Rectal smooth muscle tissue (tissue), 1 donor: ENCODE measurements around the gene RNF151.

Source experiments
- H3K27ac ChIP-seq: one replicate; pipeline ENCODE4 v1.7.0; 2013; ENCODE audit warnings: low read depth, low read length, inconsistent platforms
- H3K27me3 ChIP-seq: one replicate; pipeline ENCODE4 v1.7.0; 2013; ENCODE audit warnings: low read length; ENCODE audit not compliant: control insufficient read depth, insufficient read depth
- H3K36me3 ChIP-seq: one replicate; pipeline ENCODE4 v1.7.0; 2013; ENCODE audit warnings: low read length; ENCODE audit not compliant: control insufficient read depth, insufficient read depth
- H3K4me1 ChIP-seq: one replicate; pipeline ENCODE4 v1.7.0; 2013; ENCODE audit warnings: low read length; ENCODE audit not compliant: control insufficient read depth, insufficient read depth
- H3K4me3 ChIP-seq: one replicate; pipeline ENCODE4 v1.7.0; 2013; ENCODE audit warnings: low read length
- H3K9ac ChIP-seq: one replicate; pipeline ENCODE4 v1.7.0; 2013; ENCODE audit warnings: low read length

The RNF151 gene

DNA sequence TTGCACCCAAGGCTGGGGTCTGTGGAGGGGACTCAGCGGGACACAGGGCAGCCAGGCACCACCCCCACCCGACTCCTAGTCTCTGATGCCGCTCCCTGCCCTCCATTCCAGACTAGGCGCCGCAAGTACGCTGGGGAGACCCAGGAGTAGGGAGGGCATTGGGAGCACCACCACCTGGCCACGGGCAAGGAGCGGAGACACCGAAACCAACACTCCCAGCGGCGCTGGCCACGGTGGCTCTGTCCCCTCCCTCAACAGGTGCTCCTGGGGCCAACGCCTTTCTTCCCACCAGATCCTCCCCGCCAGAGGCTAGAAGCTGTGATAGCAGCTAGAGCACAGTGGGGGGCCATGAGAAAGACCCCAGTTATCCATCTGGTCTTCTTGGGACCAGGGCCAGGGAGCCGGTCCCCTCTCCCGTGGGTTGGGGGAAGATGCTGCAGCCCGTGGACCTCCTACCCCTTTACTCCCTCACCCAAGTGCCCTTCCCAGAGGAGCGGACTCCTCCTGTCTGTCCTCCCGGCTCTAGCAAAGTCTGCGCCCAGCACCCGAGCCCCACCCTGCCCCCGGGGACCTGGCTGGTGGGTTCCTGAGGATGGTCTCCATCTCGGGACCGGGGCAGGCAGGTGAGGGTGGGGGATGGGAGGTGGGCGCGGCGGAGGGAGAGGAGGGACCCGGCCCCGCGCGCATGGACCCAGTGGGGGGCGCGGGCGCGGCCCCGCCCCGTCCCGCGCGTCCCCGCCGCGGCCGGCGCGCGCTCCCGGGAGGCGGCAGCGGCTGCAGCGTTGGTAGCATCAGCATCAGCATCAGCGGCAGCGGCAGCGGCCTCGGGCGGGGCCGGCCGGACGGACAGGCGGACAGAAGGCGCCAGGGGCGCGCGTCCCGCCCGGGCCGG, 22.8 kb downstream of the RNF151 start, which contains the start of gene SYNGR3:
Gene SYNGR3, plus strand, starts transcription at position 762 of the 892 bp plus-strand sequence. CDS start 133 bp downstream, outside the sequence.
- Histone ChIP-seq H3K27ac (no peak within 1 kb of the TSS), H3K4me3 (peak within 1 kb of the TSS; percentile 45), H3K27me3 (peaks cover 24% of the 10 kb centered on the region), H3K4me1 (peaks cover 7% of the 10 kb centered on the region), H3K9ac (no peak within 1 kb of the TSS), H3K36me3 (peaks cover 7% of the 10 kb centered on the region)

DNA sequence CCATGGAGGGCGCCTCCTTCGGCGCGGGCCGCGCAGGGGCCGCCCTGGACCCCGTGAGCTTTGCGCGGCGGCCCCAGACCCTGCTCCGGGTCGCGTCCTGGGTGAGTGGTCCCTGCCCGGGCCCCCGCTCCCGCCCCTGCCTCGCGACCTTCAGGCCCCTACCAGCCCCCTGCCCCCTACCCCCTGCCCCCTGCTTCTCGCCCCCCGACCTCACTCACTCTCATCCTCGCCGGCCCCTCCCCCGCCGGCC, 23.4 kb downstream of the RNF151 start:
- H3K9ac ChIP-seq, result no peak overlapping the region
- peaks cover 2% of the 10 kb centered on the region for H3K4me1 ChIP-seq
- peaks cover 7% of the 10 kb centered on the region for H3K36me3 ChIP-seq
- no peak overlapping the region for H3K4me3 ChIP-seq
- H3K27me3 ChIP-seq, result peaks cover 24% of the 10 kb centered on the region
- no peak overlapping the region for H3K27ac ChIP-seq

DNA sequence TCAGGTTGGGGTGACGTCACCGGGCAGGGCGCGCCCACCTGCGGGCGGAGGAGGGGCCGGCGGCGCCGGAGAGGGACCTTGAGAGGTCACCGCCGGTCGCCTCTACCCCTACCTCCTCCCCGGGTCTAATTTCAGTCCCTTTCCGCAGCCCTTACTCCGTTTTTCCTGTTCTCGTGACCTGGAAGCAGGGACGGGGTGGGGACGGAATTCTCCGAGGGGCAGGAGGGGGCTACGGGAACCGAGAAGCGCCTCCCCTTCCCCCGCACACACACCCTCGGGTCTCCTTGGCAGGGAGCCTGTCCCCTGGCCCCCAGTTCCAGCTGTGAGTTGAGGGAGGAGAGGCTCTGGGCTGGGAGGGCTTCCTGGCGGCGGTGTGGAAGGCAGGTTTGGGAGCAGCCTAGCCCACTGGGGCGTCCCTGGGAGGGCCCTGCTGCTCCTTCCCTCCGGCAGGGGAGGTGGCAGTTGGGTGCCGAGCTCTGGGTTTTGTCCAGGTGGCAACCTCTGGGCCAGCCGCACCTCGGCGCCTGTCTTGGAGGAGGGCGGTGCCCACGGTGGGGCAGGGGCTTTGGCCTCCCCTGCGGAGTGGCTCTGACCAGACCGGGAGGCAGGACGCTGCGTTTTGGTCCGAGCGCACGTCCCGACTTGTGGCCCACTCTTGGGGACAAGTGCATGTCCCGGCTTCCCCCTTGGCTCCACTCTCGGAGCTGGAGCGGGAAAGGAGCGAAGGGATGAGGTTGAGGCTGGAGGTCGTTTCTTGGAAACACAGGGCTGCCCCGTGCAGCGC, 23.9 kb downstream of the RNF151 start:
- peak overlapping the region; percentile 45 for H3K4me3 ChIP-seq
- no peak overlapping the region for H3K9ac ChIP-seq
- H3K27ac ChIP-seq, result no peak overlapping the region
- H3K27me3 ChIP-seq, result peaks cover 24% of the 10 kb centered on the region
- H3K4me1 ChIP-seq, result no peaks in the 10 kb centered on the region
- peaks cover 7% of the 10 kb centered on the region for H3K36me3 ChIP-seq

DNA sequence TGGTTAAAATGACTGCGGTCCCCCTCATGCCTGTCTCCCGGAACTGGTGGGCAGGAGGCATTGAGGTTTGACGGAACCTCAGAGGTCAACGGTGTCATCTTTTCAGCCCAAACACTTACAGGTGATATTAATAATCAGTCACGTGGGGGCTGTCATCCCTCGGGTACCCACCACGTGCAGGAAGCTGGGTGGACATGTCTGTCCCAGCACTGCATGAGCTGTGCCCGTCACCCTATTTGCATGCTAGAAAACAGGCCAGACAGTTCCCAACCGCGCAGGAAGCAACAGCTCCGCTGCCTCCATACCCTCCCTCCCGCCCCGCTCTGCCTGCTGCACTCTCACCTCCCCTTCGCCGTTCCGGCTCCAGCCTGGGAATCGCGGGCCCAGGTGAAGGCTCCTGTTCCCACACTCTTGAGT, 24.5 kb downstream of the RNF151 start:
- Histone ChIP-seq H3K4me3 (peak overlapping the region; percentile 51), H3K4me1 (no peaks in the 10 kb centered on the region), H3K36me3 (peaks cover 7% of the 10 kb centered on the region), H3K9ac (no peak overlapping the region), H3K27ac (no peak overlapping the region), H3K27me3 (peaks cover 24% of the 10 kb centered on the region)

DNA sequence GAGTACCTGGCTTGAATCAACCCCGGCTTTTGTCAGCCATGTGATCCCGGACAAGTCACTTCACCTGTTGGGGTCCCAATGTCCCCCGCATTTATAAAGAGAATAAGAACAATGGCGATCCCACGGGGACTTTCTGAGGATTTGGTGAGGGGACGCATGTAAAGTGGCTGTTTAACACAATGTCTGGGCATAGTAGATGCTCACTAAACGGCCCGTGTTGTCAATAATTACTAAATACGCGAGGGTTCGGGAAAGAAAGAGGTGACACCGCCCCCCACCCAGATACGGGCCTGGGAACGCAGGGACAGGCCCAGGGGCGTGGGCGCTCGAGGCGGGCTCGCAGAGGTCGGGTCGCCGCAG, 24.9 kb downstream of the RNF151 start:
- Histone ChIP-seq H3K4me1 (no peaks in the 10 kb centered on the region), H3K27ac (no peak overlapping the region), H3K36me3 (peaks cover 3% of the 10 kb centered on the region), H3K27me3 (peaks cover 24% of the 10 kb centered on the region), H3K4me3 (peak overlapping the region; percentile 51), H3K9ac (no peak overlapping the region)

DNA sequence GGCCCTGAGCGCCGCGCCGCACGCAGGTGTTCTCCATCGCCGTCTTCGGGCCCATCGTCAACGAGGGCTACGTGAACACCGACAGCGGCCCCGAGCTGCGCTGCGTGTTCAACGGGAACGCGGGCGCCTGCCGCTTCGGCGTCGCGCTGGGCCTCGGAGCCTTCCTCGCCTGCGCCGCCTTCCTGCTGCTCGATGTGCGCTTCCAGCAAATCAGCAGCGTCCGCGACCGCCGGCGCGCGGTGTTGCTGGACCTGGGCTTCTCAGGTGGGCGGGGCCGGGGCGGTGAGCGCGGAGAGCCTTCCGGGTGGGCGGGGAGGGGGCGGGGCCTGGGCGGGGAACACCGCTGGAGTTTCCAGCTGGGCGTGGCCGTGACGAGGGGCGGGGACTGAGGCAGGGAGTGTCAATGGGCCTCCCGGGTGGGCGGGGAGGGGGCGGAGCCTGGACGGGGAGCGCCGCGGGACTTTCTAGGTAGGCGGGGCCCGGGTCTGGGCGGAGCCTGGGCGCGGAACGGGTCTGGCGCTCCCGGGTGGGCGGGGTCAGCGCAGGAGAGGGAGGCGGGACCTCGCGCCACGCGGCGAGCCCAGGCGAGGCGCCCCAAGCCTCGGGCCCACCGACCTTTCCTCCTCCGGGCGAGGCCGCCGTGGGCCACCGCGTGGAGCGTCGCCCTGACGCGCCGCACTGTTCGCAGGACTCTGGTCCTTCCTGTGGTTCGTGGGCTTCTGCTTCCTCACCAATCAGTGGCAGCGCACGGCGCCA, 25.5 kb downstream of the RNF151 start:
- peak overlapping the region; percentile 51 for H3K4me3 ChIP-seq
- peaks cover 24% of the 10 kb centered on the region for H3K27me3 ChIP-seq
- peaks cover 1% of the 10 kb centered on the region for H3K36me3 ChIP-seq
- H3K27ac ChIP-seq, result no peak overlapping the region
- peaks cover 1% of the 10 kb centered on the region for H3K4me1 ChIP-seq
- H3K9ac ChIP-seq, result no peak overlapping the region

DNA sequence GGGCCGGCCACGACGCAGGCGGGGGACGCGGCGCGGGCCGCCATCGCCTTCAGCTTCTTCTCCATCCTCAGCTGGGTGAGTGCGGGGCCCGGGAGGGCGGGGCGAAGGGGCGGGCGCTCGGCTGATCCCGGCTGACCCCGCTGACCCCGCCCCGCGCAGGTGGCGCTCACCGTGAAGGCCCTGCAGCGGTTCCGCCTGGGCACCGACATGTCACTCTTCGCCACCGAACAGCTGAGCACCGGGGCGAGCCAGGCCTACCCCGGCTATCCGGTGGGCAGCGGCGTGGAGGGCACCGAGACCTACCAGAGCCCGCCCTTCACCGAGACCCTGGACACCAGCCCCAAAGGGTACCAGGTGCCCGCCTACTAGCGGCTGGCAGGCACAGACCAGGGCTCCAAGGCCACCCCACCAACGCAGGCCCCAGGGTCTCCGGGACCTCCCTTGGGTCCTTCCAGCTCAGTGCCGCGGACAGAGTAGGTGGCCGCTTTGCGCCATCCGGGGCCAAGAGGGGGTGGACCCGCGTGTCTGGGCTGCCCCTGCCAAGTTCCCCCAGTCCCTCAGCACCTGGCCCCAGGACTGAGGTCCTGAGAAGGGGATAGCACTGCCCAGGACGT, 26.2 kb downstream of the RNF151 start:
- Histone ChIP-seq H3K27me3 (peaks cover 24% of the 10 kb centered on the region), H3K27ac (no peak overlapping the region), H3K9ac (no peak overlapping the region), H3K4me1 (peaks cover 3% of the 10 kb centered on the region), H3K36me3 (no peaks in the 10 kb centered on the region), H3K4me3 (no peak overlapping the region)

DNA sequence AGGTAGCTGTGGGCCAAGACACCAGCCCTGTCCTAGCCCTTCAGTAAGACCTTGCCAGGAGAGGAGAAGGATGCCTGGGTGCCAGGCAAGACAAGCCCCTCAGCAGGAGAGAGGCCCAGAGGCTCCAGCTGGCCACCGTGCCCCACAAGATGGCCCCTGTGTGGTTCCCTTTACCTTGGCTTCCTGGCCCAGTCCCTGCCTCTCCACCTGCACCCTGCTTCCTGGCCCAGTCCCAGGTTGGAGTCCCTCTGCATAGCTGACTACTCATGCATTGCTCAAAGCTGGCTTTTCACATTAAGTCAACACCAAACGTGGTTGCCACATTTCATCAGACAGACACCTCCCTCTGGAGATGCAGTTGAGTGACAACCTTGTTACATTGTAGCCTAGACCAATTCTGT, 27.1 kb downstream of the RNF151 start:
- H3K27me3 ChIP-seq, result peaks cover 22% of the 10 kb centered on the region
- H3K36me3 ChIP-seq, result peaks cover 3% of the 10 kb centered on the region
- H3K4me1 ChIP-seq, result peaks cover 5% of the 10 kb centered on the region
- no peak overlapping the region for H3K9ac ChIP-seq
- no peak overlapping the region for H3K4me3 ChIP-seq
- H3K27ac ChIP-seq, result no peak overlapping the region

DNA sequence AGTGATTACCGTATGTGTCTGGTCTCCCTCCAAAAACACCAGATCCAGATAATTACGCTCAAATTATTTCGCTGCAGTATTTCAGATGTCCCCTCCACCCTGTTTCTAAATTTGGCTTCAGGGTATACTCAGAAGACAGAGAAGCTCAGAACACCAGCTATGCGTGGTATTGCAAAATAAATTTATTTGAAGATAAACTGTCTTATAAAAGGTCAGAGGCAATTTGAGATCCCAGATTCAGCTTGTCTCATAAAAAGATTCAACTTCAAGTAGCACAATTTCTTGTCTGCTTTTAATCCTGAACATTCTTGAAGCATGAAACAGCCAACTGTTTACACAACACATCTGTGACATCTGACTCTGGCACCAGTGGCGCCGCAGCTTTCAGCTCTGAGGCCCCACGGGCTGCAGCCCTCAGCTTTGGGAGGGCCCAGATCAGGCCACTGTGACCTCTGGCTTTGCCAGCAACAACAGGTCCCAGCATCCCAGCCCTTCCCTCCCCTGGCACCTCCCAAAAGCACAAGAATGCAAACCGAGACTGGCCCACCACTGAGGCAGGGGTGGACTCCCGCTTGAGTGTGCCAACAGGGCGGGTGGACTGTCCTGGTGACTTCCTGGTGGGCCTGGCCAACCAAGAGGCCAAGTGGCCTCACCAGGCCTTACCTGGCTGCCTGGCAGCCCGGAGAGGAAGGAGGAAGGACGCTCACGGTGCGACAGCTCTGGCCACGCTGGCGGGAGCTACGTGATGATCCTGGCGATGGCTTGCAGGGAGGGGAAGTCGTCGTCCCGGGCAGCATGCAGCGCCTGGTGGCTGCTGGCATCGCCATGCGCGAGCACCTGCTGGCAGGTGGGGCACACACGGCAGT, 31.1 kb downstream of the RNF151 start:
- no peaks in the 10 kb centered on the region for H3K27me3 ChIP-seq
- no peak overlapping the region for H3K9ac ChIP-seq
- H3K36me3 ChIP-seq, result peaks cover 24% of the 10 kb centered on the region
- H3K4me3 ChIP-seq, result no peak overlapping the region
- peaks cover 5% of the 10 kb centered on the region for H3K4me1 ChIP-seq
- peak overlapping the region; percentile 47 for H3K27ac ChIP-seq

DNA sequence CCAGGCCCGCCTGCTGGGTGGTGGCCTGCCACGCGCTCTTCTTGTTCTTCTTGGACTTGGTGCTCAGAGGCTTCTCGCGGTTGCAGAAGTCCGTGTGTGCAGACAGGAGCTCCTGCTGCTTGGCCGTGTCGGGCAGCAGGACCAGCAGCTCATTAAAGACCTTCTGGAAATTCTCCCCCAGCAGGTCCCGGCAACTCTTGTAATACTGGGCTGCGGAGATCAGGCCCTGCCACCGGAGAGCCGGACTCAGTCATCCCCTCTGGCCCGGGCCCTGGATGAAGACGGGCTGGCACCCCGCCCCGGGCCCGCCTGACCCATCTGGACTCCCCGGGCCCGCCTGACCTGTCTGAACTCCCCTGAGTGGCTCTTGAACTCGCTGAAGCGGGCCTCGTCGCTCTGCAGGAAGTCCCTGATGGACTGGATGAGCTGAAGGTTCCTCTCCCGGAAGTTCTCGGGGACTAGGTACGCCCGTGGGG, 31.7 kb downstream of the RNF151 start:
- Histone ChIP-seq H3K9ac (no peak overlapping the region), H3K4me3 (no peak overlapping the region), H3K27me3 (no peaks in the 10 kb centered on the region), H3K36me3 (peaks cover 29% of the 10 kb centered on the region), H3K4me1 (peaks cover 5% of the 10 kb centered on the region), H3K27ac (no peak overlapping the region)
